Ovary (tissue), 3 donors: ENCODE results near the gene SENP8.

Experiments
- CTCF ChIP-seq, 3 donors: fragments of 450-650 bp in 2 of 3; fragments of 200-600 bp in 1 of 3; IDR thresholded peaks; one replicate each; pipeline versions ENCODE4 v1.5.1 to v1.8.0; 2016 to 2022; ENCODE audit warnings: antibody characterized with exemption in 3 of 3, mild to moderate bottlenecking in 1 of 3
- EP300 ChIP-seq: sonication (generic); formaldehyde crosslinking; IDR thresholded peaks from one replicate; pipeline ENCODE4 v1.6.1; 2017; ENCODE audit warnings: antibody characterized with exemption
- POLR2A ChIP-seq: fragments of 450-650 bp; IDR thresholded peaks from one replicate; pipeline ENCODE4 v1.6.1; 2017; ENCODE audit warnings: antibody characterized with exemption, mild to moderate bottlenecking, moderate library complexity
- donor health status: DM: no; HTN: no; CAD: no.

GRCh38 chr15:72113347-72114031, 4.7 kb upstream of the SENP8 start:
- TF ChIP-seq CTCF (IDR thresholded peaks at IDR 0.05), result no peak
- no peak for TF ChIP-seq POLR2A
- TF ChIP-seq EP300, result no peak
